ENCODE data around the gene C1orf210. TPM values are rescaled to one million over a fixed set of nuclear protein-coding genes. Genes with fewer than 3 reads are reported as not detected.

Gene C1orf210
- polyA plus RNA-seq, 1 experiment = not detected

DNA sequence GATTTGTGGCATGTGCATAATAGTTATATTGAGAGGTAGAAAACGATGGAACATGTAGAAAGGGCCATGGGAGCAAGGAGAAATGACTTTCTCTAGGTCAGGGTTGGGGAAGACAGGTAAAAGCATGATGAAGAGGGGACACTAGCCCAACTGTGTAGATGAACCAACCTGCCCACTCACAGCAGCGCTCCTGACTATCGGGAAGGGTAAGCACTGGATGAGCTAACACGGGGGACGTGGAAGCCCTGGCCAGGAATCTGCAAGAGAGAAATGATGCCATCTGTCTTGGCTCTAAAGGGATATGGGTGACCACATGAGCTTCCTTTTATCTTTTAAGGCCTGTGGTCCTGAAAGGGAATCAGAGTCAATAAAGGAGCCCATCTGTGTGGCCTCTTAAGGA, 51.8 kb downstream of the C1orf210 start:
- H3K27ac ChIP-seq (ENCODE audit: low read depth, low read length) = no peak overlapping the region
- H3K4me3 ChIP-seq (ENCODE audit: low read depth, low read length) = no peak overlapping the region
- H3K9me3 ChIP-seq (ENCODE audit: control insufficient read depth, insufficient read depth, low read length) = no peaks in the 10 kb centered on the region
- H3K27me3 ChIP-seq (ENCODE audit: control insufficient read depth, insufficient read depth, low read length) = no peaks in the 10 kb centered on the region
- DNase-seq (ENCODE audit: low read depth, low spot score) = no peak
- TF ChIP-seq, protein P1, sequence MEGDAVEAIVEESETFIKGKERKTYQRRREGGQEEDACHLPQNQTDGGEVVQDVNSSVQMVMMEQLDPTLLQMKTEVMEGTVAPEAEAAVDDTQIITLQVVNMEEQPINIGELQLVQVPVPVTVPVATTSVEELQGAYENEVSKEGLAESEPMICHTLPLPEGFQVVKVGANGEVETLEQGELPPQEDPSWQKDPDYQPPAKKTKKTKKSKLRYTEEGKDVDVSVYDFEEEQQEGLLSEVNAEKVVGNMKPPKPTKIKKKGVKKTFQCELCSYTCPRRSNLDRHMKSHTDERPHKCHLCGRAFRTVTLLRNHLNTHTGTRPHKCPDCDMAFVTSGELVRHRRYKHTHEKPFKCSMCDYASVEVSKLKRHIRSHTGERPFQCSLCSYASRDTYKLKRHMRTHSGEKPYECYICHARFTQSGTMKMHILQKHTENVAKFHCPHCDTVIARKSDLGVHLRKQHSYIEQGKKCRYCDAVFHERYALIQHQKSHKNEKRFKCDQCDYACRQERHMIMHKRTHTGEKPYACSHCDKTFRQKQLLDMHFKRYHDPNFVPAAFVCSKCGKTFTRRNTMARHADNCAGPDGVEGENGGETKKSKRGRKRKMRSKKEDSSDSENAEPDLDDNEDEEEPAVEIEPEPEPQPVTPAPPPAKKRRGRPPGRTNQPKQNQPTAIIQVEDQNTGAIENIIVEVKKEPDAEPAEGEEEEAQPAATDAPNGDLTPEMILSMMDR (IDR thresholded peaks at IDR 0.05; ENCODE audit: low read depth, low read length) = no peak
- POLR2A ChIA-PET = interaction anchor here (1.9 kb wide), 1 partner anchor 134 kb away, joined by 5 read pairs; the partner anchor contains the start of gene ELOVL1
- CTCF ChIA-PET = interaction anchor here (0.9 kb wide), 1 partner anchor 181 kb away, joined by 3 read pairs; no protein-coding TSS in a partner anchor

DNA sequence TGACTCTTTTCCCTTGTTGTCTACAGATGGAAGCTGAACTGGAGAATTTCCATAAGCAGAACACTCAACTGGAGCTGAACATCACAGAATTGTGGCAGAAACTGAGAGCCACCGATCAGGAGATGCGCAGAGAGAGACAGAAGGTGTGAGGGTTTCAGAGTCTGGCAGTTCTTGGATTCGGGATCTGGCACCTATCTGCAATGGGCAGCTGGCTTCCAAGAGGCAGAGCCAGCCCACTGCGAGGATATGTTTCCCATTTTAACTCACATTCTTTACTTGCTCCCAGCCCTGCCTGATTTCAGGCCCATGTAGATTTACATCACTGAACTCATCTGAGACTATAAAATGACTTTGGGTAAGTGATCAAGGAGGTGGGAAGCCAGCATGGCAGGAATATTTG, 52.9 kb downstream of the C1orf210 start:
- CTCF ChIA-PET = interaction anchor here (0.6 to 1.1 kb wide), 3 partner anchors 22 to 182 kb away, joined by 3 to 5 read pairs (median 4); no protein-coding TSS in a partner anchor

DNA sequence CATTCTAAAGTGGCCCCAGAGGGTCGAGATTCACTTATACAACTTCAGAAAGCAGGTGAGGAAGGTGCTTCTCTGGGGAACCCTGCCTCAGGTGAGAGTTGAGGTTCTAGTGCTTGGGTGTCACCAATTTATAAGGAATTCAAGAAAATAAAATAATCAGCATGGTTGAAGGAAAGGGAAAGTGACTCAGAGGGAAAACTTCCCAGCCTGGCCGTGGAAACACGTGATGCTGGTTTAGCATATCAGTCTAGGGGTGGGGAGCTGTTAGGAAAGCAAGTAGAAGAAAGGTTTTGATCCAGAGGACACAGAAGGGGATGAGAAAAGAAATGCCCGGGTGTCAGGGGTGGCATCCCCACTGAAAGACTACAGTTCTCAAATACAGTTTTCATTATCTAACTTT, 53.3 kb downstream of the C1orf210 start:
- H3K27me3 ChIP-seq (ENCODE audit: control insufficient read depth, insufficient read depth, low read length) = no peaks in the 10 kb centered on the region
- TF ChIP-seq, protein P1 (IDR thresholded peaks at IDR 0.05; ENCODE audit: low read depth, low read length) = no peak
- DNase-seq (ENCODE audit: low read depth, low spot score) = peak; percentile 36
- no peaks in the 10 kb centered on the region for H3K9me3 ChIP-seq (ENCODE audit: control insufficient read depth, insufficient read depth, low read length)
- H3K27ac ChIP-seq (ENCODE audit: low read depth, low read length) = peak overlapping the region; percentile 42
- no peak overlapping the region for H3K4me3 ChIP-seq (ENCODE audit: low read depth, low read length)
- POLR2A ChIA-PET = interaction anchor here (0.7 to 1.9 kb wide), 3 partner anchors 13 to 135 kb away, joined by 4 to 5 read pairs (median 5); partner anchors contain the start of genes CDC20 and ELOVL1
- CTCF ChIA-PET = interaction anchor here (1.0 to 1.1 kb wide), 2 partner anchors 126 to 182 kb away, joined by 4 to 5 read pairs; no protein-coding TSS in a partner anchor

More for the DNA sequence above, 52.9 kb downstream of the C1orf210 start:
- Histone ChIP-seq H3K4me3 (ENCODE audit: low read depth, low read length) (no peak overlapping the region), H3K27me3 (ENCODE audit: control insufficient read depth, insufficient read depth, low read length) (no peaks in the 10 kb centered on the region), H3K9me3 (ENCODE audit: control insufficient read depth, insufficient read depth, low read length) (no peaks in the 10 kb centered on the region), H3K27ac (ENCODE audit: low read depth, low read length) (peak overlapping the region; percentile 42)
- no peak for DNase-seq (ENCODE audit: low read depth, low spot score)
- POLR2A ChIA-PET = interaction anchor here (1.3 to 1.9 kb wide), 2 partner anchors 126 to 135 kb away, joined by 5 read pairs; partner anchors contain the start of genes CDC20 and ELOVL1
- TF ChIP-seq, protein P1 (IDR thresholded peaks at IDR 0.05; ENCODE audit: low read depth, low read length) = no peak

Other genes with a start within 250 kb of the C1orf210 start
- gene EBNA1BP2, start 113.3 kb downstream of the C1orf210 start, polyA plus RNA-seq (2011; rRNA removed) = 61.6 and 62.0 TPM in 2 replicates
- gene CFAP57, start 113.3 kb downstream of the C1orf210 start, polyA plus RNA-seq (2011; rRNA removed) = 0.55 and 0.58 TPM in 2 replicates
- not detected in 2 replicates for gene TMEM125, start 15.6 kb downstream of the C1orf210 start, polyA plus RNA-seq (2011; rRNA removed)
- gene TIE1, start 15.4 kb upstream of the C1orf210 start, polyA plus RNA-seq (2011; rRNA removed) = 0.76 and 1.3 TPM in 2 replicates
- not detected in 2 replicates for gene MPL, start 52.2 kb upstream of the C1orf210 start, polyA plus RNA-seq (2011; rRNA removed)
- 22.8 and 27.5 TPM in 2 replicates for gene CDC20, start 73.4 kb upstream of the C1orf210 start, polyA plus RNA-seq (2011; rRNA removed)
- gene ELOVL1, start 82.4 kb upstream of the C1orf210 start, polyA plus RNA-seq (2011; rRNA removed) = 165 and 167 TPM in 2 replicates
- gene MED8, start 104.2 kb upstream of the C1orf210 start, polyA plus RNA-seq (2011; rRNA removed) = 59.3 and 63.7 TPM in 2 replicates
- 9.4 and 10.4 TPM in 2 replicates for gene SZT2, start 104.3 kb upstream of the C1orf210 start, polyA plus RNA-seq (2011; rRNA removed)
- gene HYI, start 168.3 kb upstream of the C1orf210 start, polyA plus RNA-seq (2011; rRNA removed) = 22.8 and 27.9 TPM in 2 replicates
- 68.3 and 72.0 TPM in 2 replicates for gene PTPRF, start 245.3 kb upstream of the C1orf210 start, polyA plus RNA-seq (2011; rRNA removed)

Measured in AG04450 (cell line).